HepG2 (cell line): ENCODE data around the gene SCYGR6. TPM values are rescaled to one million over a fixed set of nuclear protein-coding genes. Genes with fewer than 3 reads are reported as not detected.

Source experiments
- AGO2 ChIP-seq: fragments of 200-400 bp; formaldehyde crosslinking; optimal IDR thresholded peaks from 2 replicates; pipeline ENCODE3; 2017; ENCODE audit warnings: mild to moderate bottlenecking, low read depth, low read length, moderate library complexity
- BCL6 ChIP-seq: IDR thresholded peaks from 2 replicates; pipeline ENCODE4 v1.6.1; 2016; ENCODE audit warnings: missing genetic modification reagents, missing compliant biosample characterization
- BORCS8-MEF2B ChIP-seq: sonication (generic); formaldehyde crosslinking; IDR thresholded peaks from 2 replicates; pipeline ENCODE4 v1.8.0; 2022; ENCODE audit warnings: mild to moderate bottlenecking, missing genetic modification reagents
- CBX2 ChIP-seq, 2 experiments: fragments of 200-600 bp in 1 of 2; sonication (generic); formaldehyde crosslinking in 1 of 2; IDR thresholded peaks; 2 replicates each; pipeline versions ENCODE4 v1.7.0 to v1.8.1; 2018 to 2022; ENCODE audit warnings: low read depth in 2 of 2, low read length in 1 of 2, mild to moderate bottlenecking in 1 of 2, missing genetic modification reagents in 1 of 2
- CHCHD3 ChIP-seq: sonication (generic); formaldehyde crosslinking; IDR thresholded peaks from 2 replicates; pipeline ENCODE4 v1.8.0; 2022; ENCODE audit warnings: mild to moderate bottlenecking, missing genetic modification reagents, moderate library complexity
- HDAC1 ChIP-seq: sonication (generic); formaldehyde crosslinking; IDR thresholded peaks from 2 replicates; pipeline ENCODE4 v1.5.1; 2020; ENCODE audit warnings: mild to moderate bottlenecking, missing genetic modification reagents
- MED13 ChIP-seq: sonication (generic); formaldehyde crosslinking; IDR thresholded peaks from 2 replicates; pipeline ENCODE4 v1.5.0; 2020; ENCODE audit warnings: missing genetic modification reagents
- NKX3-1 ChIP-seq: sonication (generic); formaldehyde crosslinking; IDR thresholded peaks from 2 replicates; pipeline ENCODE4 v1.5.0; 2020; ENCODE audit warnings: missing genetic modification reagents
- PCBP2 ChIP-seq: fragments of 200-400 bp; formaldehyde crosslinking; optimal IDR thresholded peaks from 2 replicates; pipeline ENCODE3; 2018; ENCODE audit warnings: low read length, low read depth; ENCODE audit not compliant: poor library complexity, severe bottlenecking
- RBM22 ChIP-seq: fragments of 200-400 bp; formaldehyde crosslinking; optimal IDR thresholded peaks from 2 replicates; pipeline ENCODE3; 2017; ENCODE audit warnings: mild to moderate bottlenecking, low read length, moderate library complexity
- SYNCRIP ChIP-seq: fragments of 200-400 bp; formaldehyde crosslinking; IDR thresholded peaks from 2 replicates; pipeline ENCODE4 v1.6.1; 2018; ENCODE audit warnings: mild to moderate bottlenecking, low read depth, low read length; ENCODE audit not compliant: insufficient read depth
- polyA plus RNA-seq, 8 experiments: library from polyadenylated mRNA; depleted of rRNA in 3 of 8; stranded (reverse) in 7 of 8; unstranded in 1 of 8; fragments of >200 nt; fragmentation: Illumina TruSeq in 4 of 8; extraction: Trizol in 4 of 8; gene quantifications; 2 replicates each; pipeline versions ENCODE4 v1.2.1 to v1.2.3, GENCODE V29; 2011 to 2016; ENCODE audit warnings: low read depth in 4 of 8, missing spikeins in 1 of 8, mixed read lengths in 1 of 8; ENCODE audit not compliant: insufficient read depth in 1 of 8
- total RNA-seq, 5 experiments: library from RNA; depleted of rRNA; stranded (reverse); fragments of >200 nt; fragmentation: Illumina TruSeq; extraction: Trizol; gene quantifications; 2 replicates each; pipeline ENCODE4 v1.2.3, GENCODE V29; 2016; ENCODE audit warnings: low read depth in 1 of 5
- TF ChIP-seq, protein P1 (sequence below): sonication (generic); formaldehyde crosslinking; IDR thresholded peaks from 2 replicates; pipeline ENCODE4 v1.5.0; 2020; ENCODE audit warnings: mild to moderate bottlenecking, missing genetic modification reagents
- TF ChIP-seq, protein P2 (sequence below): IDR thresholded peaks from 2 replicates; pipeline ENCODE4 v1.6.1; 2016; ENCODE audit warnings: low read depth, control low read depth
- TF ChIP-seq, protein P3 (sequence below): IDR thresholded peaks from 2 replicates; pipeline ENCODE4 v1.6.1; 2016
- TF ChIP-seq, protein P4 (sequence below): IDR thresholded peaks from 2 replicates; pipeline ENCODE4 v1.6.1; 2016; ENCODE audit warnings: low read depth, borderline replicate concordance
- TF ChIP-seq, protein P5 (sequence below): sonication (generic); formaldehyde crosslinking; IDR thresholded peaks from 2 replicates; pipeline ENCODE4 v1.5.1; 2020; ENCODE audit warnings: missing genetic modification reagents, mild to moderate bottlenecking, borderline replicate concordance
- TF ChIP-seq, protein P6 (sequence below): sonication (generic); formaldehyde crosslinking; IDR thresholded peaks from 2 replicates; pipeline ENCODE4 v1.4.0; 2020; ENCODE audit warnings: missing genetic modification reagents, borderline replicate concordance
- TF ChIP-seq, protein P7 (sequence below): sonication (generic); formaldehyde crosslinking; IDR thresholded peaks from 2 replicates; pipeline ENCODE4 v1.8.0; 2022; ENCODE audit warnings: mild to moderate bottlenecking, missing genetic modification reagents, borderline replicate concordance

SCYGR6 gene
- total and polyA plus RNA-seq, 2 of the 13 experiments (the other 11 are each of a cell fraction or from before 2014, with no cell fraction given), result not detected

DNA sequence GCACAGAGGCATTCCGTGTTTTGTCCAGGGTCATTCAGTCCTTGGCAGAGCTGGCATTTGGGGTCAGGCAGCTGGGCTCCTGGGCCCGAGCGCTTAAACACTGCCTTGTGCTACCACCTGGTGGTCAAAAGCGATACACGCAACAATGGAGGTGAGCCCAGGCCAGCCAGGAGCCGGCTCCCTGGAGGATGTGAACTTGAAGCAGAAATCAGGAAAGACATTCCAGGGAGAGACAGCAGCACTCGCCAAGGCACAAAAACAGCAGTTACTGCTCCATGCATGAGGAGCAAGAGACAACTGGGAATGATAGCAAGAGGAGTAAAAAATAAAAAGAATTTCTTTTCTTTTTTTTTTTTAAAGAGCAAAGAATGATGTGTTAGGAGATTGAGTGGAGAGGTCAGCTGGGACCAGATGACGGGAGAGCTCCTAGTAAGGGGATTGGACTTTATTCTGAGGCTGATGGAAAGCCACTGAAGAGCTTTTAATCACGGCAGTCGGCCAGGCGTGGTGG is 41.9 kb upstream of the SCYGR6 start (continued):
- TF ChIP-seq, protein P1, sequence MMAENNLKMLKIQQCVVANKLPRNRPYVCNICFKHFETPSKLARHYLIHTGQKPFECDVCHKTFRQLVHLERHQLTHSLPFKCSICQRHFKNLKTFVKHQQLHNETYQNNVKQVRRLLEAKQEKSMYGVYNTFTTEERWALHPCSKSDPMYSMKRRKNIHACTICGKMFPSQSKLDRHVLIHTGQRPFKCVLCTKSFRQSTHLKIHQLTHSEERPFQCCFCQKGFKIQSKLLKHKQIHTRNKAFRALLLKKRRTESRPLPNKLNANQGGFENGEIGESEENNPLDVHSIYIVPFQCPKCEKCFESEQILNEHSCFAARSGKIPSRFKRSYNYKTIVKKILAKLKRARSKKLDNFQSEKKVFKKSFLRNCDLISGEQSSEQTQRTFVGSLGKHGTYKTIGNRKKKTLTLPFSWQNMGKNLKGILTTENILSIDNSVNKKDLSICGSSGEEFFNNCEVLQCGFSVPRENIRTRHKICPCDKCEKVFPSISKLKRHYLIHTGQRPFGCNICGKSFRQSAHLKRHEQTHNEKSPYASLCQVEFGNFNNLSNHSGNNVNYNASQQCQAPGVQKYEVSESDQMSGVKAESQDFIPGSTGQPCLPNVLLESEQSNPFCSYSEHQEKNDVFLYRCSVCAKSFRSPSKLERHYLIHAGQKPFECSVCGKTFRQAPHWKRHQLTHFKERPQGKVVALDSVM (CRISPR knock-in tag), result no peak
- TF ChIP-seq MED13 (CRISPR knock-in tag), result no peak
- TF ChIP-seq PCBP2, result no peak
- no peak for TF ChIP-seq NKX3-1
- TF ChIP-seq, protein P2, sequence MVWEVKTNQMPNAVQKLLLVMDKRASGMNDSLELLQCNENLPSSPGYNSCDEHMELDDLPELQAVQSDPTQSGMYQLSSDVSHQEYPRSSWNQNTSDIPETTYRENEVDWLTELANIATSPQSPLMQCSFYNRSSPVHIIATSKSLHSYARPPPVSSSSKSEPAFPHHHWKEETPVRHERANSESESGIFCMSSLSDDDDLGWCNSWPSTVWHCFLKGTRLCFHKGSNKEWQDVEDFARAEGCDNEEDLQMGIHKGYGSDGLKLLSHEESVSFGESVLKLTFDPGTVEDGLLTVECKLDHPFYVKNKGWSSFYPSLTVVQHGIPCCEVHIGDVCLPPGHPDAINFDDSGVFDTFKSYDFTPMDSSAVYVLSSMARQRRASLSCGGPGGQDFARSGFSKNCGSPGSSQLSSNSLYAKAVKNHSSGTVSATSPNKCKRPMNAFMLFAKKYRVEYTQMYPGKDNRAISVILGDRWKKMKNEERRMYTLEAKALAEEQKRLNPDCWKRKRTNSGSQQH (CRISPR knock-in tag), result peak; percentile 48; the same call in 1 of the 2 replicates
- TF ChIP-seq BCL6, result peak; percentile 34; the same call in 1 of the 2 replicates
- TF ChIP-seq, protein P3, sequence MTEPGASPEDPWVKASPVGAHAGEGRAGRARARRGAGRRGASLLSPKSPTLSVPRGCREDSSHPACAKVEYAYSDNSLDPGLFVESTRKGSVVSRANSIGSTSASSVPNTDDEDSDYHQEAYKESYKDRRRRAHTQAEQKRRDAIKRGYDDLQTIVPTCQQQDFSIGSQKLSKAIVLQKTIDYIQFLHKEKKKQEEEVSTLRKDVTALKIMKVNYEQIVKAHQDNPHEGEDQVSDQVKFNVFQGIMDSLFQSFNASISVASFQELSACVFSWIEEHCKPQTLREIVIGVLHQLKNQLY (CRISPR knock-in tag), result 0 out of 2 replicates have a peak, but pooled peaks have one; percentile 42
- no peak for TF ChIP-seq CHCHD3 (CRISPR knock-in tag)
- TF ChIP-seq, protein P4, sequence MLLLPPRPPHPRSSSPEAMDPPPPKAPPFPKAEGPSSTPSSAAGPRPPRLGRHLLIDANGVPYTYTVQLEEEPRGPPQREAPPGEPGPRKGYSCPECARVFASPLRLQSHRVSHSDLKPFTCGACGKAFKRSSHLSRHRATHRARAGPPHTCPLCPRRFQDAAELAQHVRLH (CRISPR knock-in tag), result peak; percentile 77; the same call in 1 of the 2 replicates
- TF ChIP-seq BORCS8-MEF2B (CRISPR knock-in tag), result no peak
- TF ChIP-seq, protein P5, sequence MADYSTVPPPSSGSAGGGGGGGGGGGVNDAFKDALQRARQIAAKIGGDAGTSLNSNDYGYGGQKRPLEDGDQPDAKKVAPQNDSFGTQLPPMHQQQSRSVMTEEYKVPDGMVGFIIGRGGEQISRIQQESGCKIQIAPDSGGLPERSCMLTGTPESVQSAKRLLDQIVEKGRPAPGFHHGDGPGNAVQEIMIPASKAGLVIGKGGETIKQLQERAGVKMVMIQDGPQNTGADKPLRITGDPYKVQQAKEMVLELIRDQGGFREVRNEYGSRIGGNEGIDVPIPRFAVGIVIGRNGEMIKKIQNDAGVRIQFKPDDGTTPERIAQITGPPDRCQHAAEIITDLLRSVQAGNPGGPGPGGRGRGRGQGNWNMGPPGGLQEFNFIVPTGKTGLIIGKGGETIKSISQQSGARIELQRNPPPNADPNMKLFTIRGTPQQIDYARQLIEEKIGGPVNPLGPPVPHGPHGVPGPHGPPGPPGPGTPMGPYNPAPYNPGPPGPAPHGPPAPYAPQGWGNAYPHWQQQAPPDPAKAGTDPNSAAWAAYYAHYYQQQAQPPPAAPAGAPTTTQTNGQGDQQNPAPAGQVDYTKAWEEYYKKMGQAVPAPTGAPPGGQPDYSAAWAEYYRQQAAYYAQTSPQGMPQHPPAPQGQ (CRISPR knock-in tag), result no peak
- TF ChIP-seq, protein P6, sequence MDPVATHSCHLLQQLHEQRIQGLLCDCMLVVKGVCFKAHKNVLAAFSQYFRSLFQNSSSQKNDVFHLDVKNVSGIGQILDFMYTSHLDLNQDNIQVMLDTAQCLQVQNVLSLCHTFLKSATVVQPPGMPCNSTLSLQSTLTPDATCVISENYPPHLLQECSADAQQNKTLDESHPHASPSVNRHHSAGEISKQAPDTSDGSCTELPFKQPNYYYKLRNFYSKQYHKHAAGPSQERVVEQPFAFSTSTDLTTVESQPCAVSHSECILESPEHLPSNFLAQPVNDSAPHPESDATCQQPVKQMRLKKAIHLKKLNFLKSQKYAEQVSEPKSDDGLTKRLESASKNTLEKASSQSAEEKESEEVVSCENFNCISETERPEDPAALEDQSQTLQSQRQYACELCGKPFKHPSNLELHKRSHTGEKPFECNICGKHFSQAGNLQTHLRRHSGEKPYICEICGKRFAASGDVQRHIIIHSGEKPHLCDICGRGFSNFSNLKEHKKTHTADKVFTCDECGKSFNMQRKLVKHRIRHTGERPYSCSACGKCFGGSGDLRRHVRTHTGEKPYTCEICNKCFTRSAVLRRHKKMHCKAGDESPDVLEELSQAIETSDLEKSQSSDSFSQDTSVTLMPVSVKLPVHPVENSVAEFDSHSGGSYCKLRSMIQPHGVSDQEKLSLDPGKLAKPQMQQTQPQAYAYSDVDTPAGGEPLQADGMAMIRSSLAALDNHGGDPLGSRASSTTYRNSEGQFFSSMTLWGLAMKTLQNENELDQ (CRISPR knock-in tag), result peak; percentile 80; the same call in 1 of the 2 replicates
- TF ChIP-seq AGO2, result no peak
- TF ChIP-seq RBM22, result no peak
- 0 out of 2 replicates have a peak, but pooled peaks have one; percentile 23 for TF ChIP-seq HDAC1 (CRISPR knock-in tag)
- TF ChIP-seq, protein P7, sequence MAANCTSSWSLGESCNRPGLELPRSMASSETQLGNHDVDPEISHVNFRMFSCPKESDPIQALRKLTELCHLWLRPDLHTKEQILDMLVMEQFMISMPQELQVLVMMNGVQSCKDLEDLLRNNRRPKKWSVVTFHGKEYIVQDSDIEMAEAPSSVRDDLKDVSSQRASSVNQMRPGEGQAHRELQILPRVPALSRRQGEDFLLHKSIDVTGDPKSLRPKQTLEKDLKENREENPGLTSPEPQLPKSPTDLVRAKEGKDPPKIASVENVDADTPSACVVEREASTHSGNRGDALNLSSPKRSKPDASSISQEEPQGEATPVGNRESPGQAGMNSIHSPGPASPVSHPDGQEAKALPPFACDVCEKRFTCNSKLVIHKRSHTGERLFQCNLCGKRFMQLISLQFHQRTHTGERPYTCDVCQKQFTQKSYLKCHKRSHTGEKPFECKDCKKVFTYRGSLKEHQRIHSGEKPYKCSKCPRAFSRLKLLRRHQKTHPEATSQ (CRISPR knock-in tag), result peak; percentile 42; the same call in 1 of the 2 replicates
- no peak for TF ChIP-seq CBX2 (IDR thresholded peaks at IDR 0.05; ENCODE audit: low read depth, low read length)
- TF ChIP-seq CBX2 (CRISPR knock-in tag; IDR thresholded peaks at IDR 0.05; ENCODE audit: low read depth), result no peak
- no peak for TF ChIP-seq SYNCRIP
